HepG2 (cell line): ENCODE measurements around the gene SLC6A6. TPM values are rescaled to one million over a fixed set of nuclear protein-coding genes. Genes with fewer than 3 reads are reported as not detected.

Experiments used
- ATAC-seq: fragments of 200-7000 bp; cut with Tn5 transposase; 3 replicates; pipeline ENCODE4 v1.9.1; 2020; ENCODE audit warnings: mild to moderate bottlenecking, moderate library complexity
- BruUV-seq: library from RNA; stranded (reverse); fragments of 400-500 nt; replicated peaks from 2 replicates; lab custom pipeline; 2021; lab: Mats Ljungman, UMichigan
- CTCF ChIA-PET: fragments of 300-600 bp; formaldehyde crosslinking; extraction: SDS; loops from one replicate; lab custom pipeline; 2021; ENCODE audit warnings: low total read pairs, inconsistent platforms, low intra/inter-chr PET ratio; lab: Yijun Ruan, JAX
- POLR2A ChIA-PET: fragments of 350-600 bp; sonication (Branson Sonifier 250); formaldehyde crosslinking; loops from one replicate; lab custom pipeline; 2020; ENCODE audit warnings: antibody characterized with exemption, inconsistent platforms; lab: Yijun Ruan, JAX
- DNase-seq: peaks from one replicate; pipeline ENCODE4 v3.0.0-alpha.2; 2015; ENCODE audit warnings: low spot score
- FAIRE-seq: peaks from 3 replicates; lab custom pipeline; 2011; peaks lifted over from hg19 to GRCh38; lab: Jason Lieb, UNC
- H2AFZ ChIP-seq: one replicate; pipeline ENCODE4 v1.6.1; 2011; ENCODE audit warnings: low read length, inconsistent platforms
- H3K27ac ChIP-seq: fragments of 300-600 bp; 3 replicates; pipeline ENCODE4 v1.8.0; 2011; ENCODE audit warnings: mixed run types, mild to moderate bottlenecking, mixed read lengths, low read length, inconsistent platforms; ENCODE audit not compliant: insufficient read depth; ENCODE audit errors: extremely low read length
- H3K27me3 ChIP-seq, 2 experiments: fragments of 200-600 bp in 1 of 2; 2 replicates in 1 of 2; 3 replicates in 1 of 2; pipeline versions ENCODE4 v1.6.0 to v1.8.0; 2011; ENCODE audit warnings: low read length in 2 of 2, mild to moderate bottlenecking in 2 of 2, moderate library complexity in 2 of 2, inconsistent platforms in 1 of 2; ENCODE audit not compliant: insufficient read depth in 2 of 2, control insufficient read depth in 1 of 2
- H3K36me3 ChIP-seq, 2 experiments: fragments of 200-600 bp in 1 of 2; replicated peaks in 1 of 2; 2 replicates in 1 of 2; 3 replicates in 1 of 2; pipeline versions ENCODE4 v1.5.1 to v1.8.0; 2011; ENCODE audit warnings: low read length in 2 of 2, inconsistent platforms in 1 of 2; ENCODE audit not compliant: insufficient read depth in 2 of 2, control insufficient read depth in 1 of 2
- H3K4me1 ChIP-seq: 2 replicates; pipeline ENCODE4 v1.5.1; 2012; ENCODE audit warnings: low read length, inconsistent platforms; ENCODE audit not compliant: insufficient read depth
- H3K4me2 ChIP-seq: 2 replicates; pipeline ENCODE4 v1.6.0; 2011; ENCODE audit warnings: low read depth, low read length, inconsistent platforms
- H3K4me3 ChIP-seq, 3 experiments: fragments of 200-600 bp in 1 of 3; sonication (generic), shearing (Covaris generic) in 1 of 3; replicated peaks in 1 of 3; 2 replicates each; pipeline ENCODE4 v1.5.1; 2011 to 2016; ENCODE audit warnings: low read length in 3 of 3, inconsistent platforms in 2 of 3, low read depth in 2 of 3, mild to moderate bottlenecking in 2 of 3, control low read depth in 1 of 3, mixed read lengths in 1 of 3; ENCODE audit not compliant: insufficient read depth in 1 of 3
- H3K79me2 ChIP-seq: one replicate; pipeline ENCODE4 v1.6.1; 2011; ENCODE audit warnings: low read length, inconsistent platforms; ENCODE audit not compliant: insufficient read depth
- H3K9ac ChIP-seq: 2 replicates; pipeline ENCODE4 v1.6.0; 2011; ENCODE audit warnings: mild to moderate bottlenecking, low read depth, low read length, inconsistent platforms; ENCODE audit not compliant: insufficient read depth
- H3K9me3 ChIP-seq: 2 replicates; pipeline ENCODE4 v1.5.1; 2012; ENCODE audit warnings: mild to moderate bottlenecking, low read length
- H4K20me1 ChIP-seq: 2 replicates; pipeline ENCODE4 v1.6.0; 2011; ENCODE audit warnings: inconsistent platforms, mild to moderate bottlenecking, low read length, moderate library complexity; ENCODE audit not compliant: insufficient read depth
- ATAD3A ChIP-seq: sonication (generic); formaldehyde crosslinking; IDR thresholded peaks from 2 replicates; pipeline ENCODE4 v1.4.0; 2020; ENCODE audit warnings: missing genetic modification reagents
- ELF1 ChIP-seq: sonication (generic); formaldehyde crosslinking; IDR thresholded peaks from 2 replicates; pipeline ENCODE4 v1.4.0; 2020; ENCODE audit warnings: missing genetic modification reagents
- GMEB2 ChIP-seq: IDR thresholded peaks from 2 replicates; pipeline ENCODE4 v1.6.1; 2016; ENCODE audit warnings: missing biosample characterization, missing genetic modification reagents, low read depth
- MTF2 ChIP-seq: sonication (generic); formaldehyde crosslinking; IDR thresholded peaks from 2 replicates; pipeline ENCODE4 v1.5.0; 2020; ENCODE audit warnings: missing genetic modification reagents, borderline replicate concordance
- SSRP1 ChIP-seq: IDR thresholded peaks from 2 replicates; pipeline ENCODE4 v1.6.1; 2016; ENCODE audit warnings: control low read depth
- U2AF2 ChIP-seq: fragments of 200-400 bp; formaldehyde crosslinking; IDR thresholded peaks from 2 replicates; pipeline ENCODE4 v1.6.1; 2017; ENCODE audit warnings: low read depth, mild to moderate bottlenecking, low read length
- ZMYM4 ChIP-seq: sonication (generic); formaldehyde crosslinking; IDR thresholded peaks from 2 replicates; pipeline ENCODE4 v1.8.1; 2023; ENCODE audit warnings: mild to moderate bottlenecking, missing genetic modification reagents
- WGBS: methylation state at CpG from one replicate; pipeline ENCODE4 v1.1.6; 2017; ENCODE audit warnings: low lambda C conversion rate; 5-methylcytosine and 5-hydroxymethylcytosine counted together
- in situ Hi-C: cut with HindIII; loops from 2 replicates; pipeline ENCODE4 v1.10.0; 2017; ENCODE audit warnings: low pct_unique_long_range_greater_than_20kb; ENCODE audit not compliant: extremely low pct_ligation_motif_present
- intact Hi-C: fragments of 100-400 bp; cut with micrococcal nuclease; formaldehyde crosslinking; loops from one replicate; pipeline ENCODE4 v1.10.0; 2022; ENCODE audit not compliant: unreplicated experiment
- polyA plus RNA-seq, 8 experiments: library from polyadenylated mRNA; depleted of rRNA in 3 of 8; stranded (reverse) in 7 of 8; unstranded in 1 of 8; fragments of >200 nt; fragmentation: Illumina TruSeq in 4 of 8; extraction: Trizol in 4 of 8; gene quantifications; 2 replicates each; pipeline versions ENCODE4 v1.2.1 to v1.2.3, GENCODE V29; 2011 to 2016; ENCODE audit warnings: low read depth in 4 of 8, missing spikeins in 1 of 8, mixed read lengths in 1 of 8; ENCODE audit not compliant: insufficient read depth in 1 of 8
- total RNA-seq, 5 experiments: library from RNA; depleted of rRNA; stranded (reverse); fragments of >200 nt; fragmentation: Illumina TruSeq; extraction: Trizol; gene quantifications; 2 replicates each; pipeline ENCODE4 v1.2.3, GENCODE V29; 2016; ENCODE audit warnings: low read depth in 1 of 5
- TF ChIP-seq, protein P1 (sequence below): sonication (generic); formaldehyde crosslinking; IDR thresholded peaks from 2 replicates; pipeline ENCODE4 v1.4.0; 2020; ENCODE audit warnings: missing genetic modification reagents

The SLC6A6 gene
- total and polyA plus RNA-seq, 2 of the 13 experiments (the other 11 are each of a cell fraction or from before 2014, with no cell fraction given), result 14.1 to 20.7 TPM

- intact Hi-C loops, result no loop called here
- no peak overlapping the region for H3K4me3 ChIP-seq
- DNase-seq (no peak), FAIRE-seq (no peak), ATAC-seq (no peak)
- H3K4me1 ChIP-seq, result peaks cover 53% of the 10 kb centered on the region
- peaks cover 0 to 12% of the 10 kb centered on the region in 2 experiments; a peak in 1 of 5 replicates for H3K36me3 ChIP-seq
- POLR2A ChIA-PET, result interaction anchor here (0.7 to 1.4 kb wide), 2 partner anchors 10 to 20 kb away, joined by 3 to 4 read pairs; partner anchors contain the start of gene SLC6A6
- no peaks in the 10 kb centered on the region for H4K20me1 ChIP-seq
- no peaks in the 10 kb centered on the region for H3K27me3 ChIP-seq
- no peak overlapping the region for H2AFZ ChIP-seq
- H3K9me3 ChIP-seq, result no peaks in the 10 kb centered on the region
- TF ChIP-seq ZMYM4, result no peak
- TF ChIP-seq SSRP1, result no peak
- no peak for TF ChIP-seq MTF2 (CRISPR knock-in tag)
- no peak for TF ChIP-seq ELF1 (CRISPR knock-in tag)
- TF ChIP-seq U2AF2, result no peak
- TF ChIP-seq, protein P1, sequence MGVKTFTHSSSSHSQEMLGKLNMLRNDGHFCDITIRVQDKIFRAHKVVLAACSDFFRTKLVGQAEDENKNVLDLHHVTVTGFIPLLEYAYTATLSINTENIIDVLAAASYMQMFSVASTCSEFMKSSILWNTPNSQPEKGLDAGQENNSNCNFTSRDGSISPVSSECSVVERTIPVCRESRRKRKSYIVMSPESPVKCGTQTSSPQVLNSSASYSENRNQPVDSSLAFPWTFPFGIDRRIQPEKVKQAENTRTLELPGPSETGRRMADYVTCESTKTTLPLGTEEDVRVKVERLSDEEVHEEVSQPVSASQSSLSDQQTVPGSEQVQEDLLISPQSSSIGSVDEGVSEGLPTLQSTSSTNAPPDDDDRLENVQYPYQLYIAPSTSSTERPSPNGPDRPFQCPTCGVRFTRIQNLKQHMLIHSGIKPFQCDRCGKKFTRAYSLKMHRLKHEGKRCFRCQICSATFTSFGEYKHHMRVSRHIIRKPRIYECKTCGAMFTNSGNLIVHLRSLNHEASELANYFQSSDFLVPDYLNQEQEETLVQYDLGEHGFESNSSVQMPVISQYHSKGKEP (CRISPR knock-in tag), result no peak
- TF ChIP-seq GMEB2 (CRISPR knock-in tag), result no peak
- no peak for TF ChIP-seq ATAD3A
- TF ChIP-seq, all 625 proteins: peak for 0
- Histone ChIP-seq H3K4me2 (no peak overlapping the region), H3K9ac (no peak overlapping the region), H3K79me2 (peaks cover 2% of the 10 kb centered on the region), H3K27ac (peak overlapping the region; percentile 40)
- WGBS, result 96% methylated on average over 9 of the region's 14 CpGs
- CTCF ChIA-PET, result interaction anchor here (0.8 kb wide), 1 partner anchor 21 kb away, joined by 3 read pairs; no protein-coding TSS in a partner anchor
- BruUV-seq, result no TSS peak
- in situ Hi-C loops, result no loop called here
Observed at GRCh38 chr3:14422016-14422963, 19.9 kb downstream of the SLC6A6 start.
